GM19372 (cell line): ENCODE data around the gene IZUMO1R.
"Not testable (repeated sequence)": the region's sequence is repeated elsewhere in the genome, so short reads cannot be mapped to it uniquely, and the experiment has no call there.

Experiments
- ATAC-seq: cut with Tn5 transposase; IDR thresholded peaks from one replicate; pipeline ENCODE4 v1.9.1; 2021; ENCODE audit warnings: mild to moderate bottlenecking, low read depth, moderate library complexity; ENCODE audit not compliant: unreplicated experiment

Gene IZUMO1R

DNA sequence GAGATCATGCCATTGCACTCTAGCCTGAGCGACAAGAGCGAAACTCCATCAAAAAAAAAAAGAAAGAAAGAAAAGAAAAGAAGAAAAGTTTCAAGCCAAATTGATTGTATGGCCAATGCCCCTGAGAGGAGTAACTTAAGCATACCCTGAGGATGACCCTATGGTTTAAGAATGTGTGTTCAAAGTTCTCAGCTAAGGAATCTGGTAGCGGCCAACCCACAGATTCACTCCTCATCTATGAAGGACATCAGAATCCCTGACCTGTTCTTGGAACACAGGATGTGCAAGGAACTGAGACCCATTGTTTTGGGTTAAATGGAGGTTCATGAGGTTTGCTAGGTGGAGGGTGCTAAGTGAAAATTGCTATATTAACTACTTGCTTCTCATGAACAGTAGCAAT, 18.1 kb downstream of the IZUMO1R start:
- ATAC-seq, result no peak

DNA sequence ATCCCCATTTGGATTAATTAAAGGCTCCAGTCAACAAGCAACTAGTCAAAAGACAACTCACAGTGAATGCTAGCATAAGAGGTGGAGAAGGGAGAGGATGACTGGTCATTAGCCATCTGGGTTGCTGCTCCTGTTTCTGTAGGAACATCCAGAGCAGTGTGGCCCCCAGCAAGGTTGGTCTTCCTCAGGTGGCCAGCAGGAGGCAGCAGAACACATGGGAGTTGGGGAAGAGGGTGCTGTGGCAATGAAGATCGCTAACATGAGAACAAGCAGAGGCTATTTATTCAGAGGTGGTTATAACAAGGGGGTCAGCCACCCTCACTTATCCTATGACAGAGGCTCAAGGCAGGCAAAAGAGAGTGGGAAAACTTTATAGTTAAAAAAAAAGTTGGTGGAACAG, 21.3 kb downstream of the IZUMO1R start:
- ATAC-seq, result peak; percentile 81

DNA sequence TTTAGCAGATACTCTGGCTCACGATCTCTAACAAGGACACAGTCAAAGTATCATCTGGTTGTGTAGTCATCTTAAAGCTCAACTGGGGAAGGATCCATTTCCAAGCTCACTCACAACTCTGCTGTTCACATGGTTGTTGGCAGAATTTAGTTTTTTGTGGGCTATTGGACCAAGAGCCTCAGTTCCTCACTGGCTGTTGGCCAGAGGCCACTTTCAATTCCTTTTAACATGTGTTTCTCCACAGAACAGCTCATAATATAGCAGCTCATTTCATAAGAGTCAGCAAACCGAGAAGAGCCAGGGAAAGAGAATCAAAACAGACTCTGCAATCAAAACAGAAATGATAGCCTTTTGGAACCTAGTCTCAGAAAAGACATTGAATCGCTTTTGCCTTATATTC, 22.6 kb downstream of the IZUMO1R start:
- ATAC-seq, result no peak

DNA sequence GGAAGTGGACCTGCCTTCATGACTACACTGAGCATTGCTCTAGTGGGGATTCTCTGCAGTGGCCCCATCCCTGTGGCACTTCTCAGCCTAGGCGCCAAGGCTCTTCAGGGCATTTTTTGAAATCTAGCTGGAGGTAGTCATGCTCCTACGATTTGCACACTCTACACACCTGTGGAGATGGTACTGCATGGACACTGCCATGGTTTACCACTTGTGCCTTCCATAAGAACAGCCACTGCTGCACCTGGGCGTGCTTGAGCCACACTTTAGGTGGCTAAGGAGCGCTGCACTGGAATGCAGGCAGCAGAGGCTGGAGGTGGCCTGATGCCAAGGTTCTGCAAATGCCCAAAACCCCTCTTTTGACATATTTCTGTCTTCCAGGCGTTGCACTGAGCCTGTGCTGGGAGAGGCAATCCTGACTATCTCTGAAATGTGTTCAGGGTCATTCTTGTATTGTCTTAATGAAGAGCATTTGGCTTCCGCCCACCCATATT, 24.3 kb downstream of the IZUMO1R start:
- no peak for ATAC-seq

DNA sequence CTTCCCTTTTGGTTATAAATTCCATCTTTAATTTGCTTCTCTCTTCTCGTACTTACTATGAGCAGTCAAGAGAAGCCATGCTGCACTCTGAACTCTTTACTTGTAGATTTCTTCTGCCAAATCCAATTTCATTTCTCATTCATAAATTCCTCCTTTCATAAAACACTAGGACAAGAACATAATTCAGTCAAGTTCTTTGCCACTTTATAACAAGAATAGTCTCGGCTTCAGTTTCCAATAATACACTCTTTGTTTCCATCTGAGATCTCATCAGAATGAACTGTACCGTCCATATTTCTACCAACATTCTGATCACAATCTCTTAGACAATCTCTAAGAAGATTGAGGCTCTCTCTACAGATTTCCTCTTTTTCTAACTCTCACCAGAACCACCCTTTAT, 25.1 kb downstream of the IZUMO1R start:
- no peak for ATAC-seq

DNA sequence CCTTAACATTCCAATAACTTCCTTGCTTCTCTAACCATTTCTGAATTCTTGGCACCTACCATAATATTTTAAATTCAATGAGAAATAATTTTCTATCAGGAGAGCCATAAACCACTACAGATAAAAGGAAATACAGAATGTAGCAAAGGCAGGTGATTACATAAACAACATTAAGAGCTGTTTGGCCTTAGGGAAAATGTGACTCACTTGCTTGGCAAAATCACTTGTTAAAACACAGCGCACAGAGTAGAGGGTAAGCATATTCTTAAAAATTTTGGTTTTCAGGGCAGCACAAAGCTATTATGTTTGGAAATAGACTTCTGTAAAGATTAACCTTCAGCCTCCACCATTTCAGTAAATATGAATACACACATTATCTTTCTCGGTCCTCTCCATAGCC, 26.4 kb downstream of the IZUMO1R start:
- no peak for ATAC-seq

DNA sequence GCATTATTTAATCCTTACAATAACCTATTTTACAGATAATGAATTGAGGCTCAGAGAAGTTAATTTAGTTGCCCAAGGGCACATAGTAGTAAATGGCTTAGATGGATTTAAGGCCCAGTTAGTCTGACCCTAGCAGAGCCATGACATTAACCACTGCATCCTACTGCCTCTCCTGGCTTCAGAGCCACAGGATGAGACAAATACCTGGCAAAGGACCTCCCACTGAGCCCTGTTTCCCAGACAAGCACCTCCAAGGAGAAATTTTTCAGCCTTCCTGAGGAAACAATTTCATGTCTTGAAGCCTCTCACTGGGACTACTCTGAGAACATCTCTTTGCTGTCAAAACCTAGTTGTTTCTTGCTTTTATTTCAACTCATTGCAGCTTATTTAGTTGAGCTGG, 28.4 kb downstream of the IZUMO1R start:
- ATAC-seq, result no peak

DNA sequence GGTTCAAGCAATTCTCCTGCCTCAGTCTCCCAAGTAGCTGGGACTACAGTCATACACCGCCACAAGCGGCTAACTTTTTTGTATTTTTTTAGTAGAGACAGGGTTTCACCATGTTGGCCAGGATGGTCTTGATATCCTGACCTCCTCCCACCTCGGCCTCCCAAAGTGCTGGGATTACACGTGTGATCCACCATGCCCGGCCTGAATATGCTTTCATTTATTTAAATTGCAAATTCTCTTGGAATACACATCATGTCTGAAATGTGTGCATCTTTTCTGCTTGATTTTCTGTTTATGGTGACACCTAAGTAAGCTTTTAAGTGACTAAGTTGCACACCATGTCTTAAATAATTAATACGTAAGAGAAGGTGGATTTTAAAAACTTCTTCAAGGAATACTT, 31.7 kb downstream of the IZUMO1R start:
- ATAC-seq, result no peak

DNA sequence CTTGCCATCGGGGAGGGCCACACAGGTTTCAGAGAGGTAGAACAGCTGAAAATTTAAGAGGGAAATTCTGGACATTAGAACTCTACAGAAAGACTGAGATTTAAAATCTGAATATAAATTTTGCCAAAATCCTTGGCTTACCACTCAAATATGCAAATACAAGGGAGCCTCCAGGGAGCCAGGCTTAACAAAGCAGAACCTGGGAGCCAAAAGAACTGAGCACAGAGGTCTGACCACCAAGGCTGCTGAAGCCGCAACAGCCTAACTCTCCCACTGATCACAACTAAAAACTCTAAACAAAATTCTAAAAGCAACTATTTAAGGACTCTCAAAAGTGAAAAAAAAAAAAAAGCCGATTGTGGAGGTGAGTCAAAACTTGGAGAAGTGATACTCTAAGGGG, 34.3 kb downstream of the IZUMO1R start:
- ATAC-seq, result no peak

DNA sequence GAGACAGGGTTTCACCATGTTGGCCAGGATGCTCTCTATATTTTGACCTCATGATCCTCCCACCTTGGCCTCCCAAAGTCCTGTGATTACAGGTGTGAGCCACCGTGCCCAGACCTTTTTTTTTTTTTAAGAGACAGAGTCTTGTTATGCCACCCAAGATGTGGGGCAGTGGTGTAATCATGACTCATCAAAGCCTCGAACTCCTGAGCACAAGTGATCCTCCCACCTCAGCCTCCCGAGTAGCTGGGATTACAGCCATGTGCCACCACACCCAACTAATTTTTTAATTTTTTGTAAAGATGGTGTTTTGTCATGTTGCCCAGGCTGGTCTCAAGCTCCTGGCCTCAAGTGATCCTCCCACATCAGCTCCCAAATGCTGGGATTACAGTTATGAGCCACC, 37.9 kb downstream of the IZUMO1R start:
- ATAC-seq, result no peak

DNA sequence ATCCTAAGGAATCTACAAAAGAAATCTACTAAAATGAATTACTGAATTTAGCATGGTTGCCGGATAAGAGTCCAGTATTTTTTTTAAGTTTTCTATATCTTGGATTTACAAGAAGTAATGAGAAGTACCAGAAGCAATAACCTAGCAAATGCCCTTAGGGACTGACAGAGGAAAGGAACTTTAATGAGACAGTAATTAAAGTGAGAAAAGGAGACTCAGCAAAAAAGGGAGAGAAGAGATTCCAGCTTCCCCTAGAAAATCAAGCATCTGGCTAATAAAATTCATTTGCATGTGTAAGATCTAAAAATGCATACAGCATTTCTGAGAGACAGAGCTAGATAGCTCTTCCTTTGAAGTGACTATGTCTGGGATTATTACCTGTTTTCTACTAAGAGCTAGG, 39.1 kb downstream of the IZUMO1R start:
- ATAC-seq, result no peak

DNA sequence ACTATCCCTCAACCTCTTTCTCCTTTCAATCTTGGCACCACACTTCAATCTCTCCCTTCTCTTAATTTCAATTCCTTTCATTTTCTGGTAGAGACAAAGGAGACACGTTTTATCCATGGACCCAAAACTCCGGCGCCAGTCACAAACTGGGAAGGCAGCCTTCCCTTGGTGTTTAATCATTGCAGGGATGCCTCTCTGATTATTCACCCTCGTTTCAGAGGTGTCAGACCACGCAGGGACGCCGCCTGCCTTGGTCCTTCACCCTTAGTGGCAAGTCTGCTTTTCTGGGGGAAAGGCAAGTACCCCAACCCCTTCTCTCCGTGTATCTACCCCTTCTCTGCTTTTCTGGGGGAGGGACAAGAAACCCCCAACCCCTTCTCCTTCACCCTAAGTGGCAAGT, 41.9 kb downstream of the IZUMO1R start:
- ATAC-seq, result not testable (repeated sequence)

DNA sequence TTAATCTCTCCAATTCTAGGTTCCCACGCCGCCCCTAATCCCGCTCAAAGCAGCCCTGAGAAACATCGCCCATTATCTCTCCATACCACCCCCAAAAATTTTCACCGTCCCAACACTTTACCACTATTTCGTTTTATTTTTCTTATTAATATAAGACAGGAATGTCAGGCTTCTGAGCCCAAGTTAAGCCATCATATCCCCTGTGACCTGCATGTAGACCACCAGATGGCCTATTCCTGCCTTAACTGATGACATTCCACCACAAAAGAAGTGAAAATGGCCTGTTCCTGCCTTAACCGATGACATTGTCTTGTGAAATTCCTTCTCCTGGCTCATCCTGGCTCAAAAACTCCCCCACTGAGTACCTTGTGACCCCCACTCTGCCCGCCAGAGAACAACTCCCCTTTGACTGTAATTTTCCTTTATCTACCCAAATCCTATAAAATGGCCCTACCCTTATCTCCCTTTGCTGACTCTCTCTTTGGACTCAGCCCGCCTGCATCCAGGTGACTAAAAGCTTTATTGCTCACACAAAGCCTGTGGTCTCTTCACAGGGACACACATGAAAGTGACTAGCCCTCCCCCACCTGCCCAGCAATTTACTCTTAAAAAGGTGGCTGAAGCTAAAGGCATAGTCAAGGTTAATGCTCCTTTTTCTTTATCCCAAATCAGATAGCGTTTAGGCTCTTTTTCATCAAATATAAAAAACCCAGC, 46.6 kb downstream of the IZUMO1R start:
- ATAC-seq, result not testable (repeated sequence)
